ENCODE measurements around the gene PARL.

- TF ChIP-seq CTCF (conservative IDR thresholded peaks at IDR 0.05; ENCODE audit: low read length) (no peak), EZH2phosphoT487 (IDR thresholded peaks at IDR 0.05; ENCODE audit: borderline replicate concordance) (no peak)
Observed at GRCh38 chr3:183815563-183815940, 69.1 kb downstream of the PARL start.
